Epidermal melanocyte (primary cell): Measurements from ENCODE around the gene SLC1A2.

Source experiments
- DNase-seq: peaks from one replicate; pipeline ENCODE4 v3.0.0; 2011; ENCODE audit warnings: low spot score; ENCODE audit not compliant: insufficient read length

SLC1A2 gene

GRCh38 chr11:35414311-35414710 is 5.0 kb downstream of the SLC1A2 start:
- no peak for DNase-seq

GRCh38 chr11:35413598-35413997 is 5.8 kb downstream of the SLC1A2 start:
- no peak for DNase-seq

GRCh38 chr11:35412285-35412684 is 7.1 kb downstream of the SLC1A2 start:
- DNase-seq = no peak

GRCh38 chr11:35407041-35407440 is 12.3 kb downstream of the SLC1A2 start:
- no peak for DNase-seq

GRCh38 chr11:35404388-35404775 is 15.0 kb downstream of the SLC1A2 start:
- DNase-seq = no peak

GRCh38 chr11:35403765-35404387 is 15.5 kb downstream of the SLC1A2 start:
- DNase-seq = no peak

GRCh38 chr11:35402751-35403660 is 16.4 kb downstream of the SLC1A2 start:
- no peak for DNase-seq

GRCh38 chr11:35398881-35399280 is 20.5 kb downstream of the SLC1A2 start:
- DNase-seq = no peak

- no peak for DNase-seq
Measured at GRCh38 chr11:35394941-35395340, 24.4 kb downstream of the SLC1A2 start.

GRCh38 chr11:35393098-35393497 is 26.3 kb downstream of the SLC1A2 start:
- DNase-seq = no peak

GRCh38 chr11:35391922-35392688 is 27.3 kb downstream of the SLC1A2 start:
- peak; percentile 90 for DNase-seq

GRCh38 chr11:35390737-35391682 is 28.3 kb downstream of the SLC1A2 start:
- no peak for DNase-seq

GRCh38 chr11:35389897-35390465 is 29.4 kb downstream of the SLC1A2 start:
- DNase-seq = no peak

- DNase-seq = no peak
Measured at GRCh38 chr11:35389112-35389511, 30.2 kb downstream of the SLC1A2 start.

GRCh38 chr11:35388061-35388460 is 31.3 kb downstream of the SLC1A2 start:
- DNase-seq = no peak

- DNase-seq = no peak
Measured at GRCh38 chr11:35387111-35387982, 32.0 kb downstream of the SLC1A2 start.

GRCh38 chr11:35383953-35384352 is 35.4 kb downstream of the SLC1A2 start:
- DNase-seq = no peak

GRCh38 chr11:35381709-35382322 is 37.5 kb downstream of the SLC1A2 start:
- DNase-seq = no peak

GRCh38 chr11:35380603-35381002 is 38.8 kb downstream of the SLC1A2 start:
- no peak for DNase-seq
